GM20000 (cell line): ENCODE results near the gene WTAP.
"Not testable (repeated sequence)": the region's sequence is repeated elsewhere in the genome, so short reads cannot be mapped to it uniquely, and the experiment has no call there.

Experiments used
- DNase-seq: peaks from one replicate; pipeline ENCODE4 v3.0.0; 2012; ENCODE audit warnings: low spot score
- CTCF ChIP-seq: IDR thresholded peaks from 2 replicates; pipeline ENCODE4 v1.5.1; 2012; ENCODE audit warnings: mild to moderate bottlenecking, control low read depth; ENCODE audit errors: extremely low read depth, missing control alignments

WTAP gene

GRCh38 chr6:159689001-159689400, 38.3 kb upstream of the WTAP start:
- TF ChIP-seq CTCF: no peak

GRCh38 chr6:159690135-159690534, 37.2 kb upstream of the WTAP start:
- DNase-seq: not testable (repeated sequence)

More at GRCh38 chr6:159689001-159689400, 38.3 kb upstream of the WTAP start:
- DNase-seq: no peak

GRCh38 chr6:159691133-159691962, 36.0 kb upstream of the WTAP start:
- DNase-seq: peak; percentile 67
- TF ChIP-seq CTCF: peak; percentile 56

- DNase-seq: peak; percentile 22
- TF ChIP-seq CTCF: no peak
These were observed 35.4 kb upstream of the WTAP start for GRCh38 chr6:159691963-159692287.

GRCh38 chr6:159692303-159693127, 34.8 kb upstream of the WTAP start:
- DNase-seq: peak; percentile 70
- no peak for TF ChIP-seq CTCF

- TF ChIP-seq CTCF: no peak
- DNase-seq: peak; percentile 91
These were observed 34.0 kb upstream of the WTAP start, which contains the start of gene SOD2 for GRCh38 chr6:159693128-159693893. Gene SOD2, minus strand, starts transcription at chr6:159693241. Its CDS starts 74 bp downstream, at chr6:159693167.

GRCh38 chr6:159693894-159694545, 33.3 kb upstream of the WTAP start:
- DNase-seq: peak; percentile 18
- no peak for TF ChIP-seq CTCF
